ENCODE data around the gene IGSF21. TPM values are rescaled to one million over a fixed set of nuclear protein-coding genes. Genes with fewer than 3 reads are reported as not detected.

IGSF21 gene
- total RNA-seq, 3 donors from 2014 or later (not counting 1 experiment from before 2014, with no cell fraction given) = not detected

DNA sequence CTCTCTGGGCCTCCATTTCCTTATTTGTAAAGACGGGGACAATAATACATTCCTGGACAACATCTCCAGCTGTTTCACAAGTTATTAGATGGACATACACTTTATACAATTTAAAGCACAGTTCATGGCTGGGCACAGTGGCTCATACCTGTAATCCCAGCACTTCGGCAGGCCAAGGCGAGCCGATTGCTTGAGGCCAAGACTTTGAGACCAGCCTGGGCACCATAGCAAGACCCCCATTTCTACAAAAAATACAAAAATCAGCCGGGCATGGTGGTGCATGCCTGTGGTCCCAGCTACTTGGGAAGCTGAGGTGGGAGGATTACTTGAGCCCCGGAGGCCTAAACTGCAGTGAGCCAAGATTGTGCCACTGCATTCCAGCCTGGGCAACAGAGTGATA, 34.1 kb downstream of the IGSF21 start:
- intact Hi-C loops (cut with micrococcal nuclease) = no loop called here
- Mint-ChIP-seq H3K27ac (no peak overlapping the region), H3K27me3 (ENCODE audit: low read depth in 2 of 2) (peaks cover 0 to 10% of the 10 kb centered on the region in 2 donors), H3K36me3 (no peaks in the 10 kb centered on the region), H3K4me3 (no peak overlapping the region), H3K4me1 (no peaks in the 10 kb centered on the region), H3K9me3 (no peaks in the 10 kb centered on the region)
- H3K27ac ChIP-seq (ENCODE audit: low read length) = no peak overlapping the region
- H3K9me3 ChIP-seq (ENCODE audit: control insufficient read depth, insufficient read depth, low read length) = no peaks in the 10 kb centered on the region
- no peaks in the 10 kb centered on the region for H3K27me3 ChIP-seq (ENCODE audit: control insufficient read depth, insufficient read depth, low read length)
- H3K36me3 ChIP-seq (ENCODE audit: control insufficient read depth, insufficient read depth, low read length) = no peaks in the 10 kb centered on the region
- no peak for ATAC-seq
- DNase-seq = no peak
- TF ChIP-seq, protein P1, sequence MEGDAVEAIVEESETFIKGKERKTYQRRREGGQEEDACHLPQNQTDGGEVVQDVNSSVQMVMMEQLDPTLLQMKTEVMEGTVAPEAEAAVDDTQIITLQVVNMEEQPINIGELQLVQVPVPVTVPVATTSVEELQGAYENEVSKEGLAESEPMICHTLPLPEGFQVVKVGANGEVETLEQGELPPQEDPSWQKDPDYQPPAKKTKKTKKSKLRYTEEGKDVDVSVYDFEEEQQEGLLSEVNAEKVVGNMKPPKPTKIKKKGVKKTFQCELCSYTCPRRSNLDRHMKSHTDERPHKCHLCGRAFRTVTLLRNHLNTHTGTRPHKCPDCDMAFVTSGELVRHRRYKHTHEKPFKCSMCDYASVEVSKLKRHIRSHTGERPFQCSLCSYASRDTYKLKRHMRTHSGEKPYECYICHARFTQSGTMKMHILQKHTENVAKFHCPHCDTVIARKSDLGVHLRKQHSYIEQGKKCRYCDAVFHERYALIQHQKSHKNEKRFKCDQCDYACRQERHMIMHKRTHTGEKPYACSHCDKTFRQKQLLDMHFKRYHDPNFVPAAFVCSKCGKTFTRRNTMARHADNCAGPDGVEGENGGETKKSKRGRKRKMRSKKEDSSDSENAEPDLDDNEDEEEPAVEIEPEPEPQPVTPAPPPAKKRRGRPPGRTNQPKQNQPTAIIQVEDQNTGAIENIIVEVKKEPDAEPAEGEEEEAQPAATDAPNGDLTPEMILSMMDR (IDR thresholded peaks at IDR 0.05) = no peak
- 90% methylated on average over 6 of the region's 6 CpGs for WGBS (ENCODE audit: insufficient coverage)
- no peak overlapping the region for H3K4me3 ChIP-seq (ENCODE audit: low read length)
- H3K4me1 ChIP-seq (ENCODE audit: control insufficient read depth, insufficient read depth, low read length) = no peaks in the 10 kb centered on the region

DNA sequence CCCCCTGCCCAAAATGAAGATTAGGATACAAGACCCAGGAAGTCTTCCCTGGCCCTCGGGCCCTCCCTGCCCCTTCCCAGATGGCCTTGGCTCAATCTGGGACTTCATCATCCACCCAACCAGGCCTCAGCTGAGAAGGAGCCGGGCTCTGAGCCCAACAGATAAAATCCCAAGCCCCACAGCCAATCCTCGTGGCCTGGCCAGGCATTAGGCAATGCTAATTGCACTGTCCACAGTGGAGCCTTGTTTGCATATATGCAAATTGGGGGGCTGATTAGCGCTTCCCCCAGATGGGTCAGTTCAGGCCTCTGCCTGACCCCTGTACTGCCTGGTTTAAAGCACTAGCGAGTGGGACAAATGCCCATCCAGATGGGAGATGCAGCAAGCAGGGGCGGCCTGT, 34.9 kb downstream of the IGSF21 start:
- DNase-seq (no peak), ATAC-seq (no peak)
- Histone ChIP-seq H3K27me3 (ENCODE audit: control insufficient read depth, insufficient read depth, low read length) (no peaks in the 10 kb centered on the region), H3K9me3 (ENCODE audit: control insufficient read depth, insufficient read depth, low read length) (no peaks in the 10 kb centered on the region), H3K36me3 (ENCODE audit: control insufficient read depth, insufficient read depth, low read length) (no peaks in the 10 kb centered on the region), H3K4me1 (ENCODE audit: control insufficient read depth, insufficient read depth, low read length) (no peaks in the 10 kb centered on the region), H3K4me3 (ENCODE audit: low read length) (no peak overlapping the region), H3K27ac (ENCODE audit: low read length) (no peak overlapping the region)
- Mint-ChIP-seq H3K36me3 (no peaks in the 10 kb centered on the region), H3K27ac (no peak overlapping the region), H3K4me1 (no peaks in the 10 kb centered on the region), H3K27me3 (ENCODE audit: low read depth in 2 of 2) (peaks cover 0 to 10% of the 10 kb centered on the region in 2 donors), H3K4me3 (no peak overlapping the region), H3K9me3 (no peaks in the 10 kb centered on the region)
- 85% methylated on average over 6 of the region's 6 CpGs for WGBS (ENCODE audit: insufficient coverage)
- TF ChIP-seq, protein P1 (IDR thresholded peaks at IDR 0.05) = no peak
- intact Hi-C loops (cut with micrococcal nuclease) = no loop called here

DNA sequence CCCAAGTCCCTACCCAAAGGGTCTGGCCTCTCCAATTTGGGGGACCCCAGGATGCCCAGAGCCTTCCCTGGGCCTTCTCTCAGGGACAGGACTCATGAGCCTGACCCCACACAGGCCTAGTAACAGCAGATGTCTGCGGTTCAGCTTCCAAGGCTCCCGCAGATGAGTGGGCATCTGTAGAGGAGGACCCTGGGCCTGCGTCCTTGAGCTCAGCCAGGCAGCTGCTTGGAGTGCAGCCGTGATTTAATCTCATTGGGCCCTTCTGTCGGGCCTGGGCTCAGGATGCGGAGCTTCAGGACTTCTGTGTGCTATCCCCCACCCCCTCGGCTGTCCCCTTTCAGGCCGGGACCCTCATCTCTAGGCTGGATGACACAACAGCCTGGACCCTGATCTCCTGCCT, 35.4 kb downstream of the IGSF21 start:
- intact Hi-C loops (cut with micrococcal nuclease) = no loop called here
- Histone ChIP-seq H3K27ac (ENCODE audit: low read length) (no peak overlapping the region), H3K4me1 (ENCODE audit: control insufficient read depth, insufficient read depth, low read length) (no peaks in the 10 kb centered on the region), H3K4me3 (ENCODE audit: low read length) (no peak overlapping the region), H3K36me3 (ENCODE audit: control insufficient read depth, insufficient read depth, low read length) (no peaks in the 10 kb centered on the region), H3K27me3 (ENCODE audit: control insufficient read depth, insufficient read depth, low read length) (no peaks in the 10 kb centered on the region), H3K9me3 (ENCODE audit: control insufficient read depth, insufficient read depth, low read length) (no peaks in the 10 kb centered on the region)
- DNase-seq = no peak
- H3K27ac Mint-ChIP-seq = no peak overlapping the region
- TF ChIP-seq, protein P1 (IDR thresholded peaks at IDR 0.05) = no peak
- no peaks in the 10 kb centered on the region for H3K36me3 Mint-ChIP-seq
- 84% methylated on average over 8 of the region's 8 CpGs for WGBS (ENCODE audit: insufficient coverage)
- no peaks in the 10 kb centered on the region for H3K4me1 Mint-ChIP-seq
- H3K4me3 Mint-ChIP-seq = no peak overlapping the region
- H3K27me3 Mint-ChIP-seq (ENCODE audit: low read depth in 2 of 2) = peaks cover 0 to 12% of the 10 kb centered on the region in 2 donors
- H3K9me3 Mint-ChIP-seq = no peaks in the 10 kb centered on the region
- no peak for ATAC-seq

- H3K9me3 ChIP-seq (ENCODE audit: control insufficient read depth, insufficient read depth, low read length) = no peaks in the 10 kb centered on the region
- WGBS (ENCODE audit: insufficient coverage) = 72% methylated on average over 6 of the region's 6 CpGs
- H3K36me3 Mint-ChIP-seq = no peaks in the 10 kb centered on the region
- no peak overlapping the region for H3K4me3 ChIP-seq (ENCODE audit: low read length)
- DNase-seq (no peak), ATAC-seq (no peak)
- no peaks in the 10 kb centered on the region for H3K36me3 ChIP-seq (ENCODE audit: control insufficient read depth, insufficient read depth, low read length)
- H3K27ac ChIP-seq (ENCODE audit: low read length) = no peak overlapping the region
- TF ChIP-seq, protein P1 (IDR thresholded peaks at IDR 0.05) = no peak
- H3K27me3 Mint-ChIP-seq (ENCODE audit: low read depth in 2 of 2) = peaks cover 2 to 12% of the 10 kb centered on the region in 2 donors
- no peaks in the 10 kb centered on the region for H3K4me1 Mint-ChIP-seq
- H3K4me1 ChIP-seq (ENCODE audit: control insufficient read depth, insufficient read depth, low read length) = no peaks in the 10 kb centered on the region
- no peak overlapping the region for H3K4me3 Mint-ChIP-seq
- H3K27ac Mint-ChIP-seq = no peak overlapping the region
- intact Hi-C loops (cut with micrococcal nuclease) = no loop called here
- H3K27me3 ChIP-seq (ENCODE audit: control insufficient read depth, insufficient read depth, low read length) = no peaks in the 10 kb centered on the region
- H3K9me3 Mint-ChIP-seq = no peaks in the 10 kb centered on the region
These were observed 36.5 kb downstream of the IGSF21 start for GRCh38 chr1:18144062-18144461.
